ENCODE results near the gene GNAI3.

GNAI3 gene

DNA sequence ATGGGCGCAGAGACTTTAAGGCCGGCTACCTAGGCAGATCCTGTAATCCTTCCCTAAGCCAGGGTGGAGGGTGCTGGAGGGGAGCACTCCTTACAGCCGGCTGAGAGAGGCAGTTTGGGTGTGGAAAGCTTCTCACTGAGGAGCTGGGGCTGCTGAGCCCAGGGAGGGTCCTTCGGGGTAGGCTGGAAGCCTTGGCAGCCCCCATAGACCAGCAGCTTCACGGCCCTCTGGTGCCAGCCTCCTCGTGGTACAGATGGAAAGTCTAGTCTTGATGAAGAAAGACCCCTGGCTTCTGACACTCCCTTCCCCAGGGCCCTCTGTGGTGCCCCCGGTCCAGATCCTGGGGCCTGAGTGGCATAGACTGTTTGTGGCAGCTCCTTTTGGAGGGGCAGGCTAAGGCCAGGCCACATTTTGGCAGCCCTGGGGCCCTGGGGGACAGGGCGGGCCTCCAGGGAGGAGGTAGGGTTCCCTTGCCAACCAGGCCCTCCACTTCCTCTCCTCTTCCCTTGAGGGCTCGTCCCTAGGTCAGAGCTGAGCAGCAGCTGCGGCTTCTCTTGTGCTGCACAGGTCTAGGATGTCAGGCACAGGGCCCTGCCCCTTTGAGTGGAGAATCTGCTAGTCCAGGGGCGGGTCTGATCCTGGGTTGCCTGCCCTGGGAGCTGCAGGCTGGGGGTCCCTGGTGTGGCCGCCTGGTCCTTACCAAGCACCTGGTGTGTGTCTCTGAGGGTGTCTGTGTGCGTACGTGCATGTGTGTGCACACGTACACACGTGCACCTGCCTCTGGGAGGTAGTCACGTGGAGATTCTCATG, 76.0 kb downstream of the GNAI3 start:
- no peak for DNase-seq (ENCODE audit: low spot score)

DNA sequence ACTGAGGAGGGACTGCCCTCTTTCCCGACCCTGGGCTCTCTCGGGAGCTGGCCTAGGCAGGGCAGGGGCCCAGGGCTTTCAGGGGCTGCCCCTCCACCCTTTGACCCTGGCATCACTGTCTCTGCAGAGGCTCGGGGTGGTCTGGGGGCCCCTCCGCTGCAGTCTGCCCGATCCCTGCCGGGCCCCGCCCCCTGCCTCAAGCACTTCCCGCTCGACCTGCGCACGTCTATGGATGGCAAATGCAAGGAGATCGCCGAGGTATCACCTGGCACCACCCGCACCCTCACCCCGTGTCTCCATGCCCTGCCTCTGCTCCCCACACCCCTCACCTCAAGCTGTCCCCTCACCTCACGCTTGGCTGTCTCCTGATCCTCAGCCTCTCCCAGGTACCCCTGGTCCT, 76.8 kb downstream of the GNAI3 start:
- no peak for DNase-seq (ENCODE audit: low spot score)

DNA sequence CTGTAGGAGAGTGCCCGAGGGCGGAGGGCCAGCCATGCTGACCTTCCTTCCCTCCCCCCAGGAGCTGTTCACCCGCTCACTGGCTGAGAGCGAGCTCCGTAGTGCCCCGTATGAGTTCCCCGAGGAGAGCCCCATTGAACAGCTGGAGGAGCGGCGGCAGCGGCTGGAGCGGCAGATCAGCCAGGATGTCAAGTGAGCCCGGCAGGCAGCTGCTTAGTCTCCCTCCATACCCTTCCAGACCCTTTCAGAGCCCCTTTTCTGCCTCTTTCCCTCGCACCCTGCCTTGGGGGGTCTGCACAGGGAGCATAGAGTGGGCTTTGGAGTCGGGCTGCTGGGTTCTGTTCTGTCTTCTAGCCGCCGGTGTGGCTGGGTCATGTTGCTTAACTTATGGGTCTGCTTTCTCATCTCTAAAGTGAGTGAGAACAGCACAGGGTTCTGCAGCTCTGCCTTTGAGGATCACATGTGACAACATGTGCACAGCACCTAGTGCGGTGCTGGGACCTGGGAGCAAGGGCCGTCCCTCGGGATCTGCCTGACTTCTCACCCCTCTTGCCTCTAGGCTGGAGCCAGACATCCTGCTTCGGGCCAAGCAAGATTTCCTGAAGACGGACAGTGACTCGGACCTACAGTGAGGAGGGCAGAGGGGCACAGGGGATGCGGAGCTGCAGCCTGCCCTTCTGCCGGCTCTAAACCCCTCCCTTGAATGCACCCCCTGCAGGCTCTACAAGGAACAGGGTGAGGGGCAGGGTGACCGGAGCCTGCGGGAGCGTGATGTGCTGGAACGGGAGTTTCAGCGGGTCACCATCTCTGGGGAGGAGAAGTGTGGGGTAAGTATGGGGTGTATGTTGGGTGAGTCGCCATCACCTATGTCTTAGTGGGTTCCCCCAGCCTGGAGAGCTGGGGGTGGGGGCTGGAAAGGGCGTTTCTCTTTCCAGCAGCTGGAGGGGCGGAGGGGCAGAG, 77.5 kb downstream of the GNAI3 start:
- no peak for DNase-seq (ENCODE audit: low spot score)

DNA sequence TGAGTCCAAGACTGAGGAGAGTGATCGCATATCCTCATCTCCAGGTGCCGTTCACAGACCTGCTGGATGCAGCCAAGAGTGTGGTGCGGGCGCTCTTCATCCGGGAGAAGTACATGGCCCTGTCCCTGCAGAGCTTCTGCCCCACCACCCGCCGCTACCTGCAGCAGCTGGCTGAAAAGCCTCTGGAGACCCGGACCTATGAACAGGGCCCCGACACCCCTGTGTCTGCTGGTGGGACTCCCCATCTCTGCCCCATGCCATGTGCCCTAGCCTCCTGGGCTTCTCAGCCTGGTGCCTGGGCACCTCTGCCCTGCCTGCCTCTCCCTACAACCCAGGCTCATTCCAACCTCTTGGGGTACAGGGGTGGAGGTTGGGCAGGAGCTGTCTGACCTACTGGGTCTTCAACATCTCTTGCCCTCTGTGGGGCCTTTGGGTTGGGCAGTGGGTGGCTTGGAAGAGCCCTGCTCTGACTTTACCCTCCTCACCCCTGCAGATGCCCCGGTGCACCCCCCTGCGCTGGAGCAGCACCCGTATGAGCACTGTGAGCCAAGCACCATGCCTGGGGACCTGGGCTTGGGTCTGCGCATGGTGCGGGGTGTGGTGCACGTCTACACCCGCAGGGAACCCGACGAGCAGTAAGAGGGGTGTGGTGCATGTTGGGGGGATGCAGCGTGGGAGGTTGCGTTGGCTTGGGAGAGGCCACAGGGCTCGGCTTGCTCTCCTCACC, 78.4 kb downstream of the GNAI3 start:
- DNase-seq (ENCODE audit: low spot score) = no peak

DNA sequence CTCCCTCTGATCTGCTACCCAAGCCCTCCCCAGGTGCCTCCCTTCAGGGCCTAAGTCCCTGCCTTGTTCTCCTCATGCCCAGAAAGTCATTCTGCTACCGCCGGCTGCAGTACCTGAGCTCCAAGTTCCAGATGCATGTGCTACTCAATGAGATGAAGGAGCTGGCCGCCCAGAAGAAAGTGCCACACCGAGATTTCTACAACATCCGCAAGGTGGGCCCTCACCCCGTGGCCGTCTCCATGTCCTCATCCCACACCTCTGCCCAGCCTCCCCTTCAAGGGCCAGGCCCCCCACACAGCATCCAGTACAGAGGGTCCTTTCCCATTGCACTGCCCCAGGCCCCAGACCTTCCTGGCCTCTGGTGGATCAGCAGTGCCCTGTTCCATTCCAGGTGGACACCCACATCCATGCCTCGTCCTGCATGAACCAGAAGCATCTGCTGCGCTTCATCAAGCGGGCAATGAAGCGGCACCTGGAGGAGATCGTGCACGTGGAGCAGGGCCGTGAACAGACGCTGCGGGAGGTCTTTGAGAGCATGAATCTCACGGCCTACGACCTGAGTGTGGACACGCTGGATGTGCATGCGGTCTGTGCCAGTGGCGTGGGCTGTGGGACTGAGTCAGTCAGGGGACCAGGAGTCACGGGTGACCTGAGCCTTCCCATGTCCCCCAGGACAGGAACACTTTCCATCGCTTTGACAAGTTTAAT, 79.4 kb downstream of the GNAI3 start:
- no peak for DNase-seq (ENCODE audit: low spot score)

DNA sequence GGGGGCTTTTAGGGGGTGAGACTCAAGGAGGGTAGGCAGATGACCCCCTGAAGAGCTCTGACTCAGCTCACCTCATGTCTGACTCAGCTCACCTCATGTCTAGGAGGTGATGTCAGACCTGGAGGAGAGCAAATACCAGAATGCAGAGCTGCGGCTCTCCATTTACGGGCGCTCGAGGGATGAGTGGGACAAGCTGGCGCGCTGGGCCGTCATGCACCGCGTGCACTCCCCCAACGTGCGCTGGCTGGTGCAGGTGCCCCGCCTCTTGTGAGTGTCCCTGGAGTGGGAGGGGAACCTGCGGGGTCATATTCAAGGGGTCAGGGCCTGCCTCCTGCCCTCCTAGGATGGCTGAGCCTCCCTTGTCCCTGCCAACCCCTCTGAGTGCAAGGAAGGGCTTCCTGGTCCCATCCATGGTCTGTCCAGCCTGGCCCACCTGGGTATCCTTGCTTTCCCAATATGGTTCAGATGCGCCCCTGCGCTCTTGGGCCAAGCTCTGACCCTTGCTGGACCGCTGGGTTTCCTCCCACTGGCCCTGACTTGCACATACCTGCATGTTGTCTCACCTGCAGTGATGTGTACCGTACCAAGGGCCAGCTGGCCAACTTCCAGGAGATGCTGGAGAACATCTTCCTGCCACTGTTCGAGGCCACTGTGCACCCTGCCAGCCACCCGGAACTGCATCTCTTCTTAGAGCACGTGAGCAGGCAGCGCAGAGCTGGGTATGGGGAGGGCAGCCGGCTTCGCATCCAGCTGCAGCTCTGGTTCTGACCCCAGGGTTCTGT, 80.3 kb downstream of the GNAI3 start:
- DNase-seq (ENCODE audit: low spot score) = no peak

DNA sequence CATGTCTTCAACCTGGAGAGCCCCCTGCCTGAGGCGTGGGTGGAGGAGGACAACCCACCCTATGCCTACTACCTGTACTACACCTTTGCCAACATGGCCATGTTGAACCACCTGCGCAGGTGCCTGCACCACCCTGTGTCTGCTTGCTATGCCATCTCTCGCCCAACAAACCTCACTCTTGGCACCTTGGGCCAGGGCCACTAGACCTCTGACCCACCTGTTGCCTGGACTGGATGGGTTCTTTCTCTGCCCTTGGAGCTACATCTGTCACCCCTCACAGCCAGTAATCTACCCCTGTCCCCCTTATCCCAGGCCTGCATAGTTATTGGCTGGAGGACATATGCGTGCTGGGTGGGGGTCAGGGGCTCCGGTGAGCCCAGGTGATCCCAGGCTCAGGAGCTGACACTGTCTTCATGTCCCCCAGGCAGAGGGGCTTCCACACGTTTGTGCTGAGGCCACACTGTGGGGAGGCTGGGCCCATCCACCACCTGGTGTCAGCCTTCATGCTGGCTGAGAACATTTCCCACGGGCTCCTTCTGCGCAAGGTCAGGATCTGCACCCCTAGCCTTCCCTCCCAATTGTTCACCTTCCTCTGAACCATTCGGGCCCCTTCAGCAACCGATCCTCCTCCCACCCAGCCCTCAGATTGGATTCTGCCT, 81.1 kb downstream of the GNAI3 start:
- no peak for DNase-seq (ENCODE audit: low spot score)

DNA sequence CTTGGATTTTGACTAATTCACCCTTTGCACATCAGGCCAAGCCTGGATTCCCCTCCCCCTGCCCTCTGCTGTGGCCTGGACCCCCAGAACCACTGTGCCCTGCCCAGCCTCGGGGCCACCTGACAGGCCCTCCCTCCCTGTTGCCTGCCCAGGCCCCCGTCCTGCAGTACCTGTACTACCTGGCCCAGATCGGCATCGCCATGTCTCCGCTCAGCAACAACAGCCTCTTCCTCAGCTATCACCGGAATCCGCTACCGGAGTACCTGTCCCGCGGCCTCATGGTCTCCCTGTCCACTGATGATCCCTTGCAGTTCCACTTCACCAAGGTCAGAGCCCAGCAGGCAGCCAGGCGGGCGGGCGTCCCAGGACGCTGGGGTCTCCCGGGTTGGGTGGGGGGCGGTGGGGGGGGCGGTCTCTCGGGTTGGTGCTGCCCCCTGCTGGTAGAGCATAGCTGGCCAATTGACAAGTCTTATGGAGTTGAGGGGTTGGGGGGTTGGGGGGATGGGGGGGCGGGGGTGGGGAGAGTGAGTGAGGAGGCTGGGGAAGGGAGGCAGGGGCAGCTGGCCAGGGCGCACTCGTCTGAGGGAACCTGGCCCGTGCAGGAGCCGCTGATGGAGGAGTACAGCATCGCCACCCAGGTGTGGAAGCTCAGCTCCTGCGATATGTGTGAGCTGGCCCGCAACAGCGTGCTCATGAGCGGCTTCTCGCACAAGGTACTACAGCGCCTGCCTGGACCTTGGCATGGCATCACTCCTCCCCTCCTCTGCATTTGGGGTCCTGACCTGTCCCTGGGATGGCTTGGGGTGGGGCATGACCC, 81.9 kb downstream of the GNAI3 start:
- no peak for DNase-seq (ENCODE audit: low spot score)

DNA sequence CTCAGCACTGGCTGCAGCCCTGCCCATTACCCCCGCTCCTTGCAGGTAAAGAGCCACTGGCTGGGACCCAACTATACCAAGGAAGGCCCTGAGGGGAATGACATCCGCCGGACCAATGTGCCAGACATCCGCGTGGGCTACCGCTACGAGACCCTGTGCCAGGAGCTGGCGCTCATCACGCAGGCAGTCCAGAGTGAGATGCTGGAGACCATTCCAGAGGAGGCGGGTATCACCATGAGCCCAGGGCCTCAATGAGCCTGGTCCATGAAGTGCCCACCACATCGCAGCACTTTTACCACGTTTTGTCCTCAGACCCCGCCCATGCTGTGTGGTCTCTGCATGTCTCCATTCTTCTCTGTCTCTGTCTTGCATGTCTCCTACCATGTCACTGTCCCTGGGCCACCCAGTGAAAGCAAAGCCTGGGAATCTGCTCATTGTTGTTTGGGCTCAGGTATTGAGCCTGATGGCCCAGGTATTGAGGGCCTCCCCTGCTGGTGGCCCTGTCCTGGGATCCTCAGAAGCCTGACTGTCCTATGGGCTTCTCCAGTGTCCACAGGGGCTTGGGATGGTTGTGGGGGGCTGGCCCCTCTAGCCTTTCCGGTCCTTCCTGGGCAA, 82.6 kb downstream of the GNAI3 start:
- DNase-seq (ENCODE audit: low spot score) = no peak

DNA sequence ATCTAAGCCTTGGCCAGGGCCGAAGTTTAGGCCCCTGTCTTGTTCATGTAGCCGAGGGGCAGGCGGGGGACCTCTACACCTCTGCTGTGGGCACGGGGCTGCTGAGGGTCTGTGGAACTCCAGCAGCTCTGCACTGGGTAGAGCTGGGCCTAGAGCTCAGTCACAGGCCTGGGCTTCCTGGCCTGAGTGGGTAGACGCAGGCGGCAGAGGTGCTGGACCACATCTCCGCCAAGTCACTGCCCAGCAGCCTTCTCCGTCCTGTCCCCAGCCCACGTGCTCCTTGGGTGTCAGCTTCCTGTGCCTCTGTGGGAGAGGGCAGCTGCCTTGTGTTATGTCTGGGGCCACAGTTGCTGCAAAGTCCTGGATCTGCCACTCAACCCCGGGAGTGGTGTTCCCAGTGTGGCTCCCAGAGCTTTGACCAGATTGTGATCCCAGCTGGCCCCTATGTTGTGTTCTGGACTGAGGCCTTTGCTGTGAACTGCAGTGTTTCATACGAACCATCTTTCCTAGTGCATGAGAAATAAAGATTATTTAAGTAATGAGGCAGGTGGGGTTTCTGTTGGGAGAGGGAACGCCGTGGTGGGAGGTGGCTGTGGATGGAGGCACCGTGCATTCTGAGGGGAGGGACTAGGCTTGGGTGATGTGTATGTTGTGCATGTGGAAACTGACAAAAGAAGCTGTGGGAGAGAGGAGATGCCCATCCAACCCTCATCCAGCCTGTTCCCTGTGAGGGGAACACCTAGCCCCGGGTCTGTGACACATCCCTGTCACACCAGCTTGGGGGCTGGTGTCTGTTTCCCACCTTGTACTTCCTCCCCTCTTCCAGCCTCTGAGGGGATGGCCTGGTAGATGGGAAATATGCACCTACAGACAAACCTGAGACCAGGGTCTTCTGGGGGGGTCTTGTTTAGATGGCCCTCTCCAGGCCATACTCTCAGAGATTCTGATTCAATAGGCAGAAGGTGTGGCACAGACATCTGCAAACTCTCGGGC, 83.4 kb downstream of the GNAI3 start:
- DNase-seq (ENCODE audit: low spot score) = no peak

DNA sequence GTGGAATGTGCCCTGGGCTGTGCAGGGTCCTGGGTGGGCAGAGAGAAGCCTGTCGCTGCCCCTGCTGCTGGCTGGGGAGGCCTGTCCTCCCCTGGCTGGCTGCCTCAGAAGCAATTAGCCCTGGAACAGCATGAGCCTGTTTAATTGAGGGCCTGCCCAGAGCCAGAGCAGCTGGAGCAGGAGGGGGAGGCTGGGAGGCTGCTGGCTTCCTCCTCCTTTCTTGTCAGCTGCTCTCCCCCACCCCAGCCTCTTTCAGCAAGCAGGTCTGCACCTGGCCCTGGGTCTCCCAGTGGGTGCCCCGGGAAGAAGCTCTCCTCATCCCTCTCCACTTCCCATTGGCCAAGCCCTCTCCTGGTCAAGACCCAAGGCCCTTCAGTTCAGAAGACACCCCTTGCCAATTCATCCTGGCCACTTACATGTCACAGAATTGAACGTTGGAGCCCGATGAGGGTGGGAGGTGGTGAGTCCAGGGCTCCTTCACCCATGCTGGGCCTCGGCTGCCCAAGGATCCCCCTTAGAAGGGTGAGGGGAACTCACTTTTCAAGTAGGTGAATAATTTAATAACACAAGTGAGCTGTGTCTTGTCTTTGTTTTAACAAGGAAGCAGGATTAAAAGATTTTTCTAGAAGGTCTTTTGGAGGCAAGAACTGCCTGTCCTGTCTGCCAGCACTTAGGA, 84.4 kb downstream of the GNAI3 start:
- no peak for DNase-seq (ENCODE audit: low spot score)

DNA sequence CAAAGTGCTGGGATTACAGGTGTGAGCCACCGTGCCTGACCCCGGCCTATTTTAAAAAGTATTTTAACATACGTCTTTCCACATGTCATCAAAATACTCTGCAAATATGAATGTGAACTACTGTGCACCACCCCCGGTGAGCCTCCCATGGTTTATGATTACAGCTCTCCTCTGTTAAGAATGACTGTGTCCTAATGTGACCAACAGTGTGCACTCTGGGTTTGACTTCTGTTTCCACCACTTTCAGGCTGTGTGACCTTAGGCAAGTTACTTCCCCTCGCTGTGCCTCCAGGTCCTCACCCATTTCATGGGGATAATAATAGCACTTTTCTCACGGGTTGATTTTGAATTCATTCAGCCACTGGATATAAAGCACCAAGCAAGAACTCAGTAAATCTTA, 85.9 kb downstream of the GNAI3 start:
- no peak for DNase-seq (ENCODE audit: low spot score)

DNA sequence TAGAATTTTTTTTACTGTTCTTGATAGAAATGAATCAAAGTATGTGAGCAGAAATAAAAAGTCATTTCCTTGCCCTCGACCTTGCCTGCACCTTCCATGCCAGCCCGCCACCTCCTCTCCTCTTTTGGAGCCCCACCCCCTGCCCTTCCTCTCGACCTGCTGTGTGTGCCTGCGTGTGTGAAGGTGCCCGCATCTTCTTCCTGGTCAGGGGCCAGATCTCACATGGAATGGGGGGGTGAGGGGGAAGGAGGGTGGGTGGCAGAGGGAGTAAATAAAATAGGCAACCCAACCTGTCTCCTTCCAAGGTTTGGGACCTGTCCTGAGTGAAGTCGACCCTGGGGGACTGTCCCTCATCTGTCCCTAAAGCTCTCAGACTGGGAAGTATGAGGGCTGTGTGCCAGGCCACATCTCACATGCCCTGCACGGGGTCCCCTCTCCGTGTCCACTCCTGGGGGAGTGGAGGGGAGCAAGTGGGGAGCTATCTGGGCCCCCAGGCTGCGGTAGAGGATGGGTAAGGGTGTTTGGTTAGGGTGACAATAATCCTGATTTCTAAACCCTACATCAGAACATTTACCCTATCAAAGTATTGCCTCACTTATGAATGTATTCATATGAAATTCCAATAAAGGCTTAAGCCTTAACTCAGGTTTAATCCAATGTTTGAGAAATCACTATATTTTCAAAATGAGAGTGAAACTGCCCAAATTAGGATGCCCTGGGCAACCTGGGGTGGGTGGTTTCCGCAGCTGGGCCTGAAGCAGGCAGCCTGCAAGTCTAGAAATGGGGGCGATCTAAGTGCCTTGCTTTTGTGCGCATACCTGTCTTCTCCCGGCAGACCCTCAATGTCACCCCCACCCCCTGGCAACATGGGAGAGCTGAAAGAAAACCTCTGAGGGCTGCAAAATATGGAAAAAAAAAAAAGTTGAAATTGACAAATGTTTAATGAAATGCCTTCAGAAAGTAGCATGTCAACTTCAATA, 86.6 kb downstream of the GNAI3 start:
- no peak for DNase-seq (ENCODE audit: low spot score)

DNA sequence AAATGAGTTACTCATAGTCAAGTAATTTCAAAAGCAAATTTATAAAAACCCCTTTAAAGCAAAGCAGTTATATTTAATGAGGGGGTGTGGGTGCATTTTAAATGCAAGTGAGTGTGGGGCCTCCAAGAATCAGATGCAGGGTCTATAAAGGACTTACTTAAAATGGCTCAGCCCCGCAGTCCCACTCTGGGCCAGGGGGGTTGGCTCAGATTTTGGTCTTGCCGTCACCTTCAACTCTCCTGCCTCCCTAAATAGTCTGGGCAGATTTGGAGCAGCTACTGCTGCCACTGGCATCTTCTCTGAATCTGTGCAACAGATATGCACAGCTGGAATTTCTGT, 87.4 kb downstream of the GNAI3 start:
- no peak for DNase-seq (ENCODE audit: low spot score)

DNA sequence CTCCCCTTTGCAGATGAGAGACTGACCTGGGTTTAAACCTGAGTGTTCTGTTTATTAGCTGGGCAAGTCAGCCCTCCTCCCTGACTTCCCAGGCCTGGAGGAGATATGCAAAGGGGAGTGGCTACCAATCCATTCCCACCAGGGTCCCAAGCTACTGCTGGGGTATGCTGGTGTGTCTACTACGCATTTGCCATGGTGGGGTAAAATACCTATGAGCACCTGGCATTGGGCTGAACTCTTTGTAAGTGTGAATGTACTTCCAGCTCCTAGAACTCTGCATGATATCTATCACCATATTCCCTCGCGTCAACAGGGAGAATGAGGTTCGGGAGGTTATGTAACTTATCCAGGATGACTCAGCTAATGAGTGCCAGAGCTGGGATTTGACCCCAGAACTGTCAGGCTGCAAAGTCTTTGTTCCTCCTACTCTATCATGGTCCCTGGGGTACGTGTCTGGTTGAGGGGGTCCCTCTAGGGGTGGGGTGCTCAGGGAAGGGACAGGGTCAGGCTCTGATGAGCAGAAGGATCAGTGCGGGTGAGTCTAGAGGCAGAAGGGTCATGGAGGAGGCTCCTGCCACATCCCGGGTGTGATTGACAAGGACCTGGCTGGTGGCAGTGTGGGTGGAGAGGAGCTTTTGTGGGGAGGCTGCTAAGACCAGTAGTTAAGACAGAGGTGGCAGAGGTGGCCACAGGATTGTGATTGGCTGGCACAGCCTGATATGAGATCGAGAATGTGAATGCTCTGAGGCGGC, 88.0 kb downstream of the GNAI3 start:
- DNase-seq (ENCODE audit: low spot score) = no peak

DNA sequence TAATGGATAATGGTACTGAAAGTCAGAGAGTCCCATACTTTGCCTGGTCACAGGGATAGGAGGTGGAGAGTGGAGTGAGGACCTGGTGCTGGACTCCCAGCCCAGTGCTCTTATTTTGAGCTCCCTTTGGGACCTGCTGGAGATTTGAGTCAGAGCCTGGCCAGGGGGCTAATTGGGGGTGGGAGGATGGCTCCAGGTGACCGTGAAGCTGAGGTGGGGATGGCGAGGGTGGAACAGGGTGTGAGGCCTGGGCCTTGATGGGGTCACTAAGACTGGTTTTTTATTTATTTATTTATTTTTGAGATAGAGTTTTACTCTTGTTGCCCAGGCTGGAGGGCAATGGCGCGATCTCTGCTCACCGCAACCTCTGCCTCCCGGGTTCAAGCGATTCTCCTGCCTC, 89.0 kb downstream of the GNAI3 start:
- no peak for DNase-seq (ENCODE audit: low spot score)
